NOMO-1 treated with dmso at 0.1 percent for 144 hours (cell line): Measurements from ENCODE around the gene BRD1.
"Not testable (repeated sequence)": the region's sequence is repeated elsewhere in the genome, so short reads cannot be mapped to it uniquely, and the experiment has no call there.

Experiments
- DNase-seq: peaks from one replicate; lab custom pipeline; 2025; ENCODE audit not compliant: unreplicated experiment; lab: John Stamatoyannopoulos, UW

The BRD1 gene

GRCh38 chr22:49785841-49786471 lies 41.7 kb downstream of the BRD1 start:
- no peak for DNase-seq

GRCh38 chr22:49785046-49785521 lies 42.6 kb downstream of the BRD1 start:
- DNase-seq: no peak

GRCh38 chr22:49784630-49784971 lies 43.1 kb downstream of the BRD1 start:
- DNase-seq: no peak

GRCh38 chr22:49783926-49784629 lies 43.6 kb downstream of the BRD1 start:
- DNase-seq: no peak

- no peak for DNase-seq
Measured at GRCh38 chr22:49783036-49783746, 44.5 kb downstream of the BRD1 start.

GRCh38 chr22:49781886-49782285 lies 45.8 kb downstream of the BRD1 start:
- not testable (repeated sequence) for DNase-seq

GRCh38 chr22:49781289-49781782 lies 46.3 kb downstream of the BRD1 start:
- DNase-seq: no peak

- no peak for DNase-seq
Measured at GRCh38 chr22:49780698-49781288, 46.9 kb downstream of the BRD1 start.

GRCh38 chr22:49779853-49780697 lies 47.6 kb downstream of the BRD1 start:
- DNase-seq: no peak

GRCh38 chr22:49779211-49779610 lies 48.5 kb downstream of the BRD1 start:
- no peak for DNase-seq

GRCh38 chr22:49777569-49778249 lies 50.0 kb downstream of the BRD1 start:
- no peak for DNase-seq

- no peak for DNase-seq
Measured at GRCh38 chr22:49776891-49777290, 50.8 kb downstream of the BRD1 start.

- no peak for DNase-seq
Measured at GRCh38 chr22:49775867-49776511, 51.7 kb downstream of the BRD1 start.

GRCh38 chr22:49775191-49775866 lies 52.3 kb downstream of the BRD1 start:
- no peak for DNase-seq

- no peak for DNase-seq
Measured at GRCh38 chr22:49774499-49775151, 53.0 kb downstream of the BRD1 start.

GRCh38 chr22:49774046-49774445 lies 53.6 kb downstream of the BRD1 start:
- no peak for DNase-seq

GRCh38 chr22:49773531-49773930 lies 54.1 kb downstream of the BRD1 start:
- no peak for DNase-seq

GRCh38 chr22:49772692-49773091 lies 55.0 kb downstream of the BRD1 start:
- DNase-seq: no peak
